Heart right ventricle (tissue), 16 donors: Measurements from ENCODE around the gene TRIM4. TPM values are rescaled to one million over a fixed set of nuclear protein-coding genes. Genes with fewer than 3 reads are reported as not detected.
"Not testable (repeated sequence)": the region's sequence is repeated elsewhere in the genome, so short reads cannot be mapped to it uniquely, and the experiment has no call there.

Experiments used
- ATAC-seq, 8 donors: fragments of 200-7000 bp; cut with Tn5 transposase; one replicate each; pipeline ENCODE4 v1.9.1; 2020; ENCODE audit warnings: mild to moderate bottlenecking in 8 of 8, moderate library complexity in 8 of 8, moderate number of reproducible peaks in 1 of 8
- DNase-seq, 2 donors: peaks; one replicate each; pipeline ENCODE4 v3.0.0-alpha.2; 2020
- H3K27ac ChIP-seq, 10 donors: fragments of 200-600 bp; sonication (generic) in 2 of 10; one replicate each; pipeline versions ENCODE4 v1.5.0 to v1.8.0; 2020 to 2022; ENCODE audit warnings: mild to moderate bottlenecking in 3 of 10
- H3K27me3 ChIP-seq, 7 donors: fragments of 200-600 bp; one replicate each; pipeline ENCODE4 v1.8.0; 2021 to 2022; ENCODE audit warnings: mild to moderate bottlenecking in 2 of 7
- H3K36me3 ChIP-seq, 9 donors: fragments of 200-600 bp; sonication (generic) in 1 of 9; one replicate each; pipeline versions ENCODE4 v1.5.0 to v1.8.0; 2020 to 2022; ENCODE audit warnings: mild to moderate bottlenecking in 2 of 9
- H3K4me1 ChIP-seq, 9 donors: fragments of 200-600 bp; sonication (generic) in 1 of 9; one replicate each; pipeline versions ENCODE4 v1.5.0 to v1.8.0; 2020 to 2022; ENCODE audit warnings: mild to moderate bottlenecking in 4 of 9
- H3K4me3 ChIP-seq, 10 donors: fragments of 200-600 bp; sonication (generic) in 2 of 10; one replicate each; pipeline versions ENCODE4 v1.5.0 to v1.8.0; 2020 to 2022; ENCODE audit warnings: mild to moderate bottlenecking in 7 of 10, moderate library complexity in 2 of 10
- H3K9me3 ChIP-seq, 11 donors: fragments of 200-600 bp in 10 of 11; sonication (generic) in 2 of 11; one replicate each; pipeline versions ENCODE4 v1.5.0 to v1.8.0; 2013 to 2022; ENCODE audit warnings: mild to moderate bottlenecking in 2 of 11, control low read depth in 1 of 11, moderate library complexity in 1 of 11
- WGBS, 2 donors: extraction: QIAGEN DNeasy Blood & Tissue Kit; methylation state at CpG; one replicate each; pipeline ENCODE4 v1.1.7; 2013; ENCODE audit warnings: inconsistent platforms in 1 of 2; 5-methylcytosine and 5-hydroxymethylcytosine counted together
- intact Hi-C, 10 donors: fragments of 100-400 bp; cut with DNase I; formaldehyde crosslinking; loops; one replicate each; pipeline versions ENCODE4 v1.11.1 to v1.14.2; 2022
- polyA plus RNA-seq, 2 donors: library from polyadenylated mRNA; stranded (reverse); fragments of 200-250 nt; gene quantifications; one replicate each; pipeline ENCODE4 v1.2.3, GENCODE V29; 2013
- total RNA-seq, 10 donors: library from RNA; stranded (reverse); fragmentation: NEBNext Ultra II Directional in 3 of 10; extraction: Animal tissue kit (Norgen Biotek cat#: 25700) in 3 of 10; gene quantifications; one replicate each; pipeline versions ENCODE4 v1.2.1 to v1.2.4, GENCODE V29; 2021 to 2023
- TF ChIP-seq, protein P1 (sequence below), 9 donors: fragments of 200-600 bp; sonication (generic) in 2 of 9; IDR thresholded peaks; one replicate each; pipeline versions ENCODE4 v1.5.0 to v1.8.0; 2021 to 2022; ENCODE audit warnings: antibody characterized with exemption in 9 of 9, mild to moderate bottlenecking in 5 of 9, moderate library complexity in 1 of 9
- donor health status: Arrhythmogenic right ventricular cardiomyopathy.
- donor health status: ischemic (EF 13 %, LVEDD 7.1; RV severe dilation, severe dysfunction).
- donor health status: healthy with polysubstance abuse.
- donor health status: DM: no; HTN: yes; CAD: no.
- donor health status: DM: no; HTN: no; CAD: no.
- donor health status: ischemic (EF 25% LVEDD 6.9; RV normal size, moderate dysfunction).
- donor health status: ischemic (EF 25% LVEDD 5.7; RV mildly dilated, moderate dysfunction).
- donor health status: healthy.
- donor health status: DM: yes; HTN: yes; CAD: no.
- donor health status: Ischemic cardiomyopathy.
- donor health status: ischemic (EF 35%, LVEDD 5.7; RV mildly dilated, moderate dysfunction).
- donor health status: nonischemic (EF 11% LVEDD 7.7; RV severe dilation, severe dysfunction).
- donor health status: DM: yes; HTN: yes; CAD: no.
- donor health status: PGD.
- donor health status: ischemic (EF 29% LVEDD 5.4; RV normal size, mild dysfunction).
- donor health status: nonischemic (EF 23%, LVEDD 6.1; RV moderate dilation, normal function).

TRIM4 gene
- total and polyA plus RNA-seq, 12 donors: 5.0 to 9.6 (median 6.8) TPM

DNA sequence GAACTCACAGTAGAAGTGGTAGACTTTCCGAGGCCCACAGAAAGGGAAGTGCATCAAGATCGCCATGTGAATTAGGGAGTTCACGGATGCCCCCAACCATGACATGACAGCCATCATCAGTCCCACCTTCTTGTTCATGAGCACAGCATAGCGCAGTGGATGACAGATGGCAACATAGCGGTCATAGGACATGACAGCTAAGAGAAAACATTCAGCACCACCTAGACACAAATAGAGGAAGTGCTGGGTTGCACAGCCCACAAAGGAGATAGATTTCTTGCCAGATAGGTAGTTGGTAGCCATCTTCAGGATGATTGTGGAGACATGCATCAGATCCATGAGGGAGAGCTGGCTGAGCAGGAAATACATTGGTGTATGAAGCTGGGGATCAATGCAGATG, 42.8 kb downstream of the TRIM4 start:
- TF ChIP-seq, protein P1, sequence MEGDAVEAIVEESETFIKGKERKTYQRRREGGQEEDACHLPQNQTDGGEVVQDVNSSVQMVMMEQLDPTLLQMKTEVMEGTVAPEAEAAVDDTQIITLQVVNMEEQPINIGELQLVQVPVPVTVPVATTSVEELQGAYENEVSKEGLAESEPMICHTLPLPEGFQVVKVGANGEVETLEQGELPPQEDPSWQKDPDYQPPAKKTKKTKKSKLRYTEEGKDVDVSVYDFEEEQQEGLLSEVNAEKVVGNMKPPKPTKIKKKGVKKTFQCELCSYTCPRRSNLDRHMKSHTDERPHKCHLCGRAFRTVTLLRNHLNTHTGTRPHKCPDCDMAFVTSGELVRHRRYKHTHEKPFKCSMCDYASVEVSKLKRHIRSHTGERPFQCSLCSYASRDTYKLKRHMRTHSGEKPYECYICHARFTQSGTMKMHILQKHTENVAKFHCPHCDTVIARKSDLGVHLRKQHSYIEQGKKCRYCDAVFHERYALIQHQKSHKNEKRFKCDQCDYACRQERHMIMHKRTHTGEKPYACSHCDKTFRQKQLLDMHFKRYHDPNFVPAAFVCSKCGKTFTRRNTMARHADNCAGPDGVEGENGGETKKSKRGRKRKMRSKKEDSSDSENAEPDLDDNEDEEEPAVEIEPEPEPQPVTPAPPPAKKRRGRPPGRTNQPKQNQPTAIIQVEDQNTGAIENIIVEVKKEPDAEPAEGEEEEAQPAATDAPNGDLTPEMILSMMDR (IDR thresholded peaks at IDR 0.05): no peak
- ATAC-seq (no peak), DNase-seq (no peak)
- intact Hi-C loops: no loop called here
- H3K9me3 ChIP-seq: no peaks in the 10 kb centered on the region
- H3K36me3 ChIP-seq: peaks cover 0 to 16% (median 0%) of the 10 kb centered on the region in 9 donors
- H3K4me1 ChIP-seq: no peaks in the 10 kb centered on the region
- 89 to 91% methylated on average over 5 of the region's 5 CpGs for WGBS, 2 donors
- H3K4me3 ChIP-seq: no peak overlapping the region
- H3K27me3 ChIP-seq: no peaks in the 10 kb centered on the region
- H3K27ac ChIP-seq: no peak overlapping the region

DNA sequence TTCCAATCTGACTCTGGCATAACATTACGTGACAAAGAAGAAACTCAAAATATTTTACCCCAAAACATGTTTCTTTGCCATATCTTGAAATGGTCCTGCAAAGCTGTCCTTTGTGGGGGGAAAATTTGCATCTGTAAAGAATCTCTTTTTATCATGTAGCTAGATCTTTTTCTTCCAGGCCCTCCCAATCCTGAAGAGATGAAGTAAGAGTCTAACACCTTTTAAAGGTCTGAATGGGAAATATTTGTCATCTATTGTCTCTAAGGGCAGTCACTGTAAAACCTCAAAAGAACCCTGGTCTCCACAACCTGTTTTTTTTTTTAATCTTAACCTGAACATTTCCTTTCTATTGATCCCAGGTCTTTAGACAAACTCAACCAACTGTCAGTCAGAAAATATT, 51.1 kb downstream of the TRIM4 start:
- no peak for ATAC-seq
- intact Hi-C loops: no loop called here
- no peaks in the 10 kb centered on the region for H3K27me3 ChIP-seq
- H3K36me3 ChIP-seq: no peaks in the 10 kb centered on the region
- H3K27ac ChIP-seq: no peak overlapping the region
- TF ChIP-seq, protein P1 (IDR thresholded peaks at IDR 0.05): no peak
- no peak overlapping the region for H3K4me3 ChIP-seq
- WGBS, 2 donors: 80 to 86% methylated on average over 1 of the region's 1 CpG
- H3K4me1 ChIP-seq: no peaks in the 10 kb centered on the region
- DNase-seq: no peak
- peaks cover 0 to 21% (median 8%) of the 10 kb centered on the region in 11 donors for H3K9me3 ChIP-seq

DNA sequence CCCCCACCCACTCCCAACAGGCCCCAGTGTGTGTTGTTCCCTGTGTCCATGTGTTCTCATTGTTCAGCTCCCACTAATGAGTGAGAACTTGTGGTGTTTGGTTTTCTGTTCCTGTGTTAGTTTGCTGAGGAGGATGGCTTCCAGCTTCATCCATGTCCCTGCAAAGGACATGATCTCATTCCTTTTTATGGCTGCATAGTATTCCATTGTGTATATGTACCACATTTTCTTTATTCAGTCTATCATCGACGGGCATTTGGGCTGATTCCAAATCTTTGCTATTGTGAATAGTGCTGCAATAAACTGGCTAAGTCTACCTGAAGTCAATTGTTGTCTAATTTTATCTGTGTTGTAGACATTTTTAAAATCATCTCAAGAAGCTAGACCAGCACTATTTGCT, 51.9 kb downstream of the TRIM4 start:
- H3K4me3 ChIP-seq, intact Hi-C loops: not testable (repeated sequence)

DNA sequence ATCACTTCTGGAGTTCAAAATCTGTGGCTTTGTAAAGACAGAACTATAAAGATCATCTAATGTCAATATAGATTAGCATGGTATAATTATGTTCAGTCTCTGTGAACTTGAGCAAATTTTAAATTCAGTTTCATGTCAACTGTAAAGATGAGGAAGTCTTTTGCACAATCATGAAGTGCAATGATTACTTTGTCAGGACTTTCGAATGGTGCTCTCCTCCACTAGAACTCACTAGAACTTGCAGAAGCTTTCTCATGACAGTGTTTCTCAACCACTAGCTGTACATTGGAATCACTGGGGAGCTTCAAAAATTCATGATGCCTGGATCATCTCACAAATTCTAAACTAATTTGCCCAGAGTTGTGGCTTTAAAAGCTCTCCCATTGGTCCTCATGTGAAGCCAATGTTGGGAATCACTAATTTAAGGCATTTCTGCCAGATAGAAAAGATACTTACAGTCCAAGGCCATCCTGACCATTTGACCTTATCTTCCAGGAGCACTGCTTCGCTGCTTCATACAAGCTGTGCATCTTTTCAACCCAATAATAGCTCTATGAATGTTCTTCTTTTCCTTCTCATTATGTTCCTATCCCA, 55.4 kb downstream of the TRIM4 start:
- no peak overlapping the region for H3K27ac ChIP-seq

More for the DNA sequence above, 51.9 kb downstream of the TRIM4 start:
- not testable (repeated sequence) for H3K27ac ChIP-seq, ATAC-seq, H3K27me3 ChIP-seq, DNase-seq, H3K36me3 ChIP-seq, H3K4me1 ChIP-seq
- WGBS, 2 donors: 93 to 98% methylated on average over 2 of the region's 2 CpGs
- peaks cover 0 to 22% (median 8%) of the 10 kb centered on the region in 11 donors for H3K9me3 ChIP-seq

More for the DNA sequence above, 55.4 kb downstream of the TRIM4 start:
- Histone ChIP-seq H3K4me1 (no peaks in the 10 kb centered on the region), H3K4me3 (no peak overlapping the region), H3K27me3 (no peaks in the 10 kb centered on the region), H3K36me3 (no peaks in the 10 kb centered on the region), H3K9me3 (peaks cover 0 to 22% (median 8%) of the 10 kb centered on the region in 11 donors)
- intact Hi-C loops: no loop called here
- ATAC-seq: no peak
- no peak for DNase-seq
- TF ChIP-seq, protein P1 (IDR thresholded peaks at IDR 0.05): no peak
- WGBS, 2 donors: 46 to 48% methylated on average over 2 of the region's 2 CpGs
